ENCODE measurements around the gene KATNB1.
"Not testable (repeated sequence)": the region's sequence is repeated elsewhere in the genome, so short reads cannot be mapped to it uniquely, and the experiment has no call there.

KATNB1 gene

DNA sequence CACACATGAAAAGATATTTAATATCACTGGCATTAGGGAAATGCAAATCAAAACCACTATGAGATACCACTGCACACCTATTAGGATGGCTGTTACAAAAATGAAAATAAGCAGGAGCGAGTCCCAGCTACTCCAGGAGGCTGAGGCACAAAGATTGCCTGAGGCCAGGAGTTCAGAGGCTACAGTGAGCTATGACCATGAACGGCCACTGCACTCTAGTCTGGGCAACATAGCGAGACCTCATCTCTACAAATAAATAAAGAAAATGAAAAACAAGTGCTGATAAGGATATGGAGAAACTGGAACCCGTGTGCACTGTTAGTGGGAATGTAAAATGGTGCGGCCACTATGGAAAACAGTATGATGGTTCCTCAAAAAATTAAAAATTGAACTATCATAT is 43.1 kb downstream of the KATNB1 start:
- H3K36me3 ChIP-seq: no peaks in the 10 kb centered on the region; the same call in 1 of the 2 replicates
- H3K9me3 ChIP-seq: no peaks in the 10 kb centered on the region
- H3K4me1 ChIP-seq: no peaks in the 10 kb centered on the region
- no peak for DNase-seq
- TF ChIP-seq, protein P1, sequence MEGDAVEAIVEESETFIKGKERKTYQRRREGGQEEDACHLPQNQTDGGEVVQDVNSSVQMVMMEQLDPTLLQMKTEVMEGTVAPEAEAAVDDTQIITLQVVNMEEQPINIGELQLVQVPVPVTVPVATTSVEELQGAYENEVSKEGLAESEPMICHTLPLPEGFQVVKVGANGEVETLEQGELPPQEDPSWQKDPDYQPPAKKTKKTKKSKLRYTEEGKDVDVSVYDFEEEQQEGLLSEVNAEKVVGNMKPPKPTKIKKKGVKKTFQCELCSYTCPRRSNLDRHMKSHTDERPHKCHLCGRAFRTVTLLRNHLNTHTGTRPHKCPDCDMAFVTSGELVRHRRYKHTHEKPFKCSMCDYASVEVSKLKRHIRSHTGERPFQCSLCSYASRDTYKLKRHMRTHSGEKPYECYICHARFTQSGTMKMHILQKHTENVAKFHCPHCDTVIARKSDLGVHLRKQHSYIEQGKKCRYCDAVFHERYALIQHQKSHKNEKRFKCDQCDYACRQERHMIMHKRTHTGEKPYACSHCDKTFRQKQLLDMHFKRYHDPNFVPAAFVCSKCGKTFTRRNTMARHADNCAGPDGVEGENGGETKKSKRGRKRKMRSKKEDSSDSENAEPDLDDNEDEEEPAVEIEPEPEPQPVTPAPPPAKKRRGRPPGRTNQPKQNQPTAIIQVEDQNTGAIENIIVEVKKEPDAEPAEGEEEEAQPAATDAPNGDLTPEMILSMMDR (IDR thresholded peaks at IDR 0.05; ENCODE audit: low read depth, low read length): no peak
- H3K27me3 ChIP-seq: no peaks in the 10 kb centered on the region
- no peak overlapping the region for H3K4me3 ChIP-seq (ENCODE audit: low read depth, low read length)

GRCh38 chr16:57779836-57780235 is 44.3 kb downstream of the KATNB1 start:
- not testable (repeated sequence) for H3K4me3 ChIP-seq (ENCODE audit: low read depth, low read length); H3K9me3 ChIP-seq; H3K36me3 ChIP-seq; H3K27me3 ChIP-seq; DNase-seq; H3K4me1 ChIP-seq

GRCh38 chr16:57781349-57781740 is 45.8 kb downstream of the KATNB1 start:
- no peaks in the 10 kb centered on the region for H3K9me3 ChIP-seq
- no peak overlapping the region for H3K4me3 ChIP-seq (ENCODE audit: low read depth, low read length)
- DNase-seq: no peak
- H3K4me1 ChIP-seq: no peaks in the 10 kb centered on the region
- no peaks in the 10 kb centered on the region; the same call in 1 of the 2 replicates for H3K36me3 ChIP-seq
- no peaks in the 10 kb centered on the region for H3K27me3 ChIP-seq
- TF ChIP-seq, protein P1 (IDR thresholded peaks at IDR 0.05; ENCODE audit: low read depth, low read length): no peak

- no peaks in the 10 kb centered on the region for H3K9me3 ChIP-seq
- 0 out of 2 replicates have a peak, but pooled peaks cover 3% of the 10 kb centered on the region for H3K4me1 ChIP-seq
- H3K36me3 ChIP-seq: no peaks in the 10 kb centered on the region
- TF ChIP-seq, protein P1 (IDR thresholded peaks at IDR 0.05; ENCODE audit: low read depth, low read length): no peak
- DNase-seq: no peak
- H3K4me3 ChIP-seq (ENCODE audit: low read depth, low read length): no peak overlapping the region
- H3K27me3 ChIP-seq: no peaks in the 10 kb centered on the region
Observed at GRCh38 chr16:57781741-57782606, 46.4 kb downstream of the KATNB1 start.

DNA sequence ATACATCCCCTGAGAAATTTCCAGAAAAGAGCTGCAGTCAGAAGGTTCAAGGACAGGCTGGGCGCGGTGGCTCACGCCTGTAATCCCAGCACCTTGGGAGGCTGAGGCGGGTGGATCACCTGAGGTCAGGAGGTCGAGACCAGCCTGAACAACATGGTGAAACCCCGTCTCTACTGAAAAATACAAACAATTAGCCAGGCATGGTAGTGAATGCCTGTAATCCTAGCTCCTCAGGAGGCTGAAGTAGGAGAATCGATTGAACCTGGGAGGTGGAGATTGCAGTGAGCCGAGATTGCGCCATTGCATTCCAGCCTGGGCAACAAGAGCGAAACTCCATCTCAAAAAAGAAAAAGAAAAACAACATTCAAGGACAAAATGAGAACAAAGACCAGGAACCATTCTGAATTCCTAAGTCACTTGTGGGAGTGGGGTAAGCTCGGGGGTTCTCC is 47.1 kb downstream of the KATNB1 start:
- H3K4me3 ChIP-seq (ENCODE audit: low read depth, low read length); DNase-seq; H3K9me3 ChIP-seq; H3K4me1 ChIP-seq; H3K27me3 ChIP-seq; H3K36me3 ChIP-seq: not testable (repeated sequence)

DNA sequence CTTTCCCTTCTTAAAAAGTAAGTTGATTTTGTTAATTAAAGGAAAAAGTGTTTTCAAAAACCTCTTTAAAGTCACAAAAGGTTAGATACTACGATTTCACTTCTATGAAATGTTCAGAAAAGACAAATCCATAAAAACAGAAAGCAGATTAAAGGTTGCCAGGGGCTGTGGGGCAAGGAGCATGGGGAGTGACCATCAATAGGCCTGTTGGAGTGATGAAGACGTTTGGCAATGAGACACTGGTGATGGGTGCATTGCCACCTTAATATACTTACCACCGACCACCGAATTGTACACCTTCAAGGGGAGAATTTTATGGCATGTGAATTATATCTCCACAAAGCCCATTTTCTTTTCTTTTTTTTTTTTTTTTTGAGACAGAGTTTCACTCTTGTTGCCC is 47.5 kb downstream of the KATNB1 start:
- Histone ChIP-seq H3K27me3 (no peaks in the 10 kb centered on the region), H3K4me1 (0 out of 2 replicates have a peak, but pooled peaks cover 3% of the 10 kb centered on the region), H3K36me3 (no peaks in the 10 kb centered on the region), H3K4me3 (ENCODE audit: low read depth, low read length) (no peak overlapping the region), H3K9me3 (no peaks in the 10 kb centered on the region)
- no peak for DNase-seq
- TF ChIP-seq, protein P1 (IDR thresholded peaks at IDR 0.05; ENCODE audit: low read depth, low read length): no peak

DNA sequence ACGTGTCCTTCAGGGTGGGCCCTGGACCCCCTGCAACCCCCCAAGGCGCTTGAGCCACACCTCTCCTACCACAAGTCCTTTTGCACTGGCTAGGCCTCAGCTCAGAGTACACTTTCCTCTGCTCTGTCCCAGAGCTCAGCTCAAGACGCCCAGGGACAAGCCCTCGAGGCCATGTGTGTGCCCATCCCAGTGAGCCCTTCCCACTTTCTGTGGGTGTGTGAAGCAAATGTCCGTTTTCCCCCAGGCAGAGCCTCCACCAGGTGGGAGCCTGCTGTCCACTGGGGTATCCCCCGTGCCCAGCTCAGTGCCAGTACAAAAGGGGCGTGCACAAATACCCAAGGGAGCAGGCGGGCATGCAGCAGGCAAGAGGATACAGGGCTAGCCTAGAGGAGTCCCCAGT is 48.3 kb downstream of the KATNB1 start:
- DNase-seq: no peak
- Histone ChIP-seq H3K36me3 (no peaks in the 10 kb centered on the region), H3K27me3 (no peaks in the 10 kb centered on the region), H3K4me1 (0 out of 2 replicates have a peak, but pooled peaks cover 3% of the 10 kb centered on the region), H3K9me3 (no peaks in the 10 kb centered on the region), H3K4me3 (ENCODE audit: low read depth, low read length) (no peak overlapping the region)
- TF ChIP-seq, protein P1 (IDR thresholded peaks at IDR 0.05; ENCODE audit: low read depth, low read length): no peak

Measured in BE2C (cell line).